Measurements from ENCODE around the gene LDHA.

- no peak for TF ChIP-seq CTCF (IDR thresholded peaks at IDR 0.05)
- TF ChIP-seq EZH2phosphoT487 (IDR thresholded peaks at IDR 0.05), result no peak
- TF ChIP-seq EZH2 (IDR thresholded peaks at IDR 0.05), result no peak
Measured at GRCh38 chr11:18449251-18449650, 54.9 kb downstream of the LDHA start.

Data from neural progenitor cell (in vitro differentiated cells).